Measurements from ENCODE around the gene B3GNT8.
"Not testable (repeated sequence)": the region's sequence is repeated elsewhere in the genome, so short reads cannot be mapped to it uniquely, and the experiment has no call there.

The B3GNT8 gene

DNA sequence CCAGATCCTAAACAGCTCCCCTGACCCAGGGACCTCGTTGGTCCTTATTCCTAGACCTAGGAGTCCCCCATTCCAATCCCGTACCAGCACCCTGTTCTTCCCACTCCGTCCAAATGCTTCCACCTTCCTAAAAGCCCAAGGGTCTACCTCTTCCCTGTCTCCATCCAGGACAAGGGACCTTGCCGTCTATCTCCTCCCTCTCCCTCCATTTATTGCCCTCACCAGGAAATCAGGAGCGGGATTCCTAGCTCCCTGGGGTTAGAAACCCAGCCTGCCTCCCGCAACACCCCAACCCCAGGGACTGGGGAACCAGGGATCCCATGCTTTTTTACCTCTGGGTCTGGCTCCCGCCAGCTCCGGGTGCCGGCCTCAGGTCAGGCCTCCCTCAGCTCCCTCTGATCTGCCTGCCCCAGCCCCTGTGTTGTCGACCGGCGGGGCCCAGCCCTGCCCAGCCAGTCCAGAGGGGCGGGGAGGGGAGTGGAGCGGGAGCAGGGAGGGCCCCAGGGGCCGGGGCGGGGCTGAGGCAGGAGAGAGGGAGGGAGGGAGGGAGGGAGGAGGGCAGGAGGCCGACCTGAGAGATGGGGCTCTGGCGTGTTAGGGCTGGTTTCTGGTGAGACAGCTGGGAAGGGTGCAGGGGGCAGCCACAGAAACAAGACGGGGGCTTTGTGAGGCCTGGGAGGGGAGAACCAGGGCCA, at the start of gene B3GNT8:
Gene B3GNT8 (minus strand): TSS at position 423 of the 695 bp plus-strand sequence. CDS start 596 bp downstream, outside the sequence.
- H3K4me3 ChIP-seq (ENCODE audit: insufficient read length, low read depth) = peak within 1 kb of the TSS; percentile 45
- TF ChIP-seq ZNF274 (IDR thresholded peaks at IDR 0.05; ENCODE audit: low read depth, low read length) = no peak
- TF ChIP-seq YY1 (IDR thresholded peaks at IDR 0.05; ENCODE audit: insufficient read depth, insufficient read length) = no peak
- no peak for TF ChIP-seq SUZ12 (IDR thresholded peaks at IDR 0.05; ENCODE audit: extremely low read depth, insufficient read depth, insufficient read length)
- no peaks in the 10 kb centered on the region for H3K27me3 ChIP-seq (ENCODE audit: insufficient read depth, insufficient read length)
- H3K9ac ChIP-seq (ENCODE audit: insufficient read length, low read depth) = peak within 1 kb of the TSS; percentile 76
- peaks cover 44% of the 10 kb centered on the region for H3K36me3 ChIP-seq (ENCODE audit: insufficient read depth, insufficient read length, low read length)
- peak; percentile 69 for DNase-seq (ENCODE audit: low read depth, low spot score)
- peaks cover 8% of the 10 kb centered on the region for H3K4me1 ChIP-seq (ENCODE audit: insufficient read depth, insufficient read length)
- H3K9me3 ChIP-seq (ENCODE audit: insufficient read depth, low read length) = no peaks in the 10 kb centered on the region

- TF ChIP-seq SUZ12 (IDR thresholded peaks at IDR 0.05; ENCODE audit: extremely low read depth, insufficient read depth, insufficient read length) (no peak), ZNF274 (IDR thresholded peaks at IDR 0.05; ENCODE audit: low read depth, low read length) (no peak), YY1 (IDR thresholded peaks at IDR 0.05; ENCODE audit: insufficient read depth, insufficient read length) (no peak)
- no peaks in the 10 kb centered on the region for H3K36me3 ChIP-seq (ENCODE audit: insufficient read depth, insufficient read length, low read length)
- H3K27me3 ChIP-seq (ENCODE audit: insufficient read depth, insufficient read length) = peaks cover 94% of the 10 kb centered on the region
- no peaks in the 10 kb centered on the region for H3K9me3 ChIP-seq (ENCODE audit: insufficient read depth, low read length)
- DNase-seq (ENCODE audit: low read depth, low spot score) = no peak
- H3K9ac ChIP-seq (ENCODE audit: insufficient read length, low read depth) = no peak overlapping the region
- H3K4me3 ChIP-seq (ENCODE audit: insufficient read length, low read depth) = no peak overlapping the region
- H3K4me1 ChIP-seq (ENCODE audit: insufficient read depth, insufficient read length) = no peaks in the 10 kb centered on the region
Observed at GRCh38 chr19:41476583-41476982, 49.4 kb upstream of the B3GNT8 start.

GRCh38 chr19:41463257-41464256, 36.4 kb upstream of the B3GNT8 start:
- not testable (repeated sequence) for DNase-seq (ENCODE audit: low read depth, low spot score)

GRCh38 chr19:41462497-41462896, 35.3 kb upstream of the B3GNT8 start:
- no peak for TF ChIP-seq SUZ12 (IDR thresholded peaks at IDR 0.05; ENCODE audit: extremely low read depth, insufficient read depth, insufficient read length)
- no peak for TF ChIP-seq YY1 (IDR thresholded peaks at IDR 0.05; ENCODE audit: insufficient read depth, insufficient read length)
- TF ChIP-seq ZNF274 (IDR thresholded peaks at IDR 0.05; ENCODE audit: low read depth, low read length) = no peak
- DNase-seq (ENCODE audit: low read depth, low spot score) = no peak
- no peaks in the 10 kb centered on the region for H3K4me1 ChIP-seq (ENCODE audit: insufficient read depth, insufficient read length)
- H3K27me3 ChIP-seq (ENCODE audit: insufficient read depth, insufficient read length) = peaks cover 94% of the 10 kb centered on the region
- H3K9ac ChIP-seq (ENCODE audit: insufficient read length, low read depth) = no peak overlapping the region
- H3K36me3 ChIP-seq (ENCODE audit: insufficient read depth, insufficient read length, low read length) = no peaks in the 10 kb centered on the region
- no peak overlapping the region for H3K4me3 ChIP-seq (ENCODE audit: insufficient read length, low read depth)
- peaks cover 5% of the 10 kb centered on the region; the same call in 1 of the 2 replicates for H3K9me3 ChIP-seq (ENCODE audit: insufficient read depth, low read length)

More at GRCh38 chr19:41463257-41464256, 36.4 kb upstream of the B3GNT8 start:
- H3K27me3 ChIP-seq (ENCODE audit: insufficient read depth, insufficient read length) = peaks cover 94% of the 10 kb centered on the region
- not testable (repeated sequence) for H3K9me3 ChIP-seq (ENCODE audit: insufficient read depth, low read length); H3K4me3 ChIP-seq (ENCODE audit: insufficient read length, low read depth); H3K36me3 ChIP-seq (ENCODE audit: insufficient read depth, insufficient read length, low read length); H3K9ac ChIP-seq (ENCODE audit: insufficient read length, low read depth); H3K4me1 ChIP-seq (ENCODE audit: insufficient read depth, insufficient read length)

GRCh38 chr19:41457241-41457640, 30.1 kb upstream of the B3GNT8 start:
- DNase-seq (ENCODE audit: low read depth, low spot score) = no peak
- Histone ChIP-seq H3K4me1 (ENCODE audit: insufficient read depth, insufficient read length) (no peaks in the 10 kb centered on the region), H3K36me3 (ENCODE audit: insufficient read depth, insufficient read length, low read length) (no peaks in the 10 kb centered on the region), H3K9me3 (ENCODE audit: insufficient read depth, low read length) (0 out of 2 replicates have a peak, but pooled peaks cover 4% of the 10 kb centered on the region), H3K9ac (ENCODE audit: insufficient read length, low read depth) (no peak overlapping the region), H3K27me3 (ENCODE audit: insufficient read depth, insufficient read length) (peaks cover 94% of the 10 kb centered on the region), H3K4me3 (ENCODE audit: insufficient read length, low read depth) (no peak overlapping the region)
- no peak for TF ChIP-seq YY1 (IDR thresholded peaks at IDR 0.05; ENCODE audit: insufficient read depth, insufficient read length)
- no peak for TF ChIP-seq SUZ12 (IDR thresholded peaks at IDR 0.05; ENCODE audit: extremely low read depth, insufficient read depth, insufficient read length)
- no peak for TF ChIP-seq ZNF274 (IDR thresholded peaks at IDR 0.05; ENCODE audit: low read depth, low read length)

DNA sequence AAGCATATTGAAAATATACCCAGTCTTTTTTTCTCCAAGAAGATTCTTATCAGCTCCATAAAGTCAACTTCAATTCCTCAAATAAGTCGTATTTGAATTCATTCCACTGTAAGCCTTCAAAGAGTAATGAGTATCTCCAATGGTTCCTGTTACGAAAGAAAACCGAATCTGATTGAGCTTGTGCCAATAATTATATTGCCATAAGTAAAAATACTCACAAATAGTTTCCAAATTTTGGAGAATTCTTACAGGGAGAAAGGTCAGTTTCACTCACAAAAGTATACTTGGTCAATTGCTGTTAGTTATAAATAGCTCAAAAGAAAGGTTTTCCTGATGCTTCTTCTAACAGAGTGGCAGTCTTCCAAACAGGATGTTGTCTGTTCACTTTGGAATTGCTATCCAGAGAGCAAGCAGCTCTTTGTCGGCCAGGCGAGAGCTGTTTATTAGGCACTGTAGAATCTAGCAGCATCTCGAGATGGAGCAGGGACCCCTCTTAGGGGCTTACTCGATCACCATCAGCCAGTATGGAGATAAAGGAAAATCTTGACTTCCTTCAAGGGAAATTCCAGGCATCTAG, 29.3 kb upstream of the B3GNT8 start:
- Histone ChIP-seq H3K4me3 (ENCODE audit: insufficient read length, low read depth) (no peak overlapping the region), H3K9me3 (ENCODE audit: insufficient read depth, low read length) (no peaks in the 10 kb centered on the region), H3K27me3 (ENCODE audit: insufficient read depth, insufficient read length) (peaks cover 90% of the 10 kb centered on the region), H3K36me3 (ENCODE audit: insufficient read depth, insufficient read length, low read length) (no peaks in the 10 kb centered on the region), H3K4me1 (ENCODE audit: insufficient read depth, insufficient read length) (no peaks in the 10 kb centered on the region), H3K9ac (ENCODE audit: insufficient read length, low read depth) (no peak overlapping the region)
- TF ChIP-seq YY1 (IDR thresholded peaks at IDR 0.05; ENCODE audit: insufficient read depth, insufficient read length) (no peak), SUZ12 (IDR thresholded peaks at IDR 0.05; ENCODE audit: extremely low read depth, insufficient read depth, insufficient read length) (no peak), ZNF274 (IDR thresholded peaks at IDR 0.05; ENCODE audit: low read depth, low read length) (no peak)
- DNase-seq (ENCODE audit: low read depth, low spot score) = no peak

DNA sequence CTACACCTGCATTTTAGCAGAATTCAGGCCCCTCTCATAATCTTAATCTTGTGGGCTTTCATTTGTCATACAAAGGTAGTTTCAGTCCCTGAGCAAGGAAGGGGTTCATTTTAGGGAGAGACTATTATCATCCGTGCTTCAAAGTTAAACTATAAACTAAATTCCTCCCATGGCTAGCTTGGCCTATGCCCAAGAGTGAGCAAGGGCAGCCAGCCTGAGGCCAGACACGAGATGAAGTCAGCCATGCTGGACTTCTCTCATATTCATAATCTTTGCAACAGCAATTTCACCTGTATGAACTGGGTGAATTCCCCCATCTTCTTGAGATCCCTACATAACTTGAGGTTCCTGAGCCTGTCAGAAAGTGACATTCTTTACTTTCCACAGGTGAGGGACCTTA, 28.8 kb upstream of the B3GNT8 start:
- H3K4me1 ChIP-seq (ENCODE audit: insufficient read depth, insufficient read length) = no peaks in the 10 kb centered on the region
- no peaks in the 10 kb centered on the region for H3K36me3 ChIP-seq (ENCODE audit: insufficient read depth, insufficient read length, low read length)
- peaks cover 90% of the 10 kb centered on the region for H3K27me3 ChIP-seq (ENCODE audit: insufficient read depth, insufficient read length)
- no peak overlapping the region for H3K4me3 ChIP-seq (ENCODE audit: insufficient read length, low read depth)
- no peak overlapping the region for H3K9ac ChIP-seq (ENCODE audit: insufficient read length, low read depth)
- no peak for DNase-seq (ENCODE audit: low read depth, low spot score)
- no peak for TF ChIP-seq SUZ12 (IDR thresholded peaks at IDR 0.05; ENCODE audit: extremely low read depth, insufficient read depth, insufficient read length)
- no peak for TF ChIP-seq ZNF274 (IDR thresholded peaks at IDR 0.05; ENCODE audit: low read depth, low read length)
- TF ChIP-seq YY1 (IDR thresholded peaks at IDR 0.05; ENCODE audit: insufficient read depth, insufficient read length) = no peak
- no peaks in the 10 kb centered on the region for H3K9me3 ChIP-seq (ENCODE audit: insufficient read depth, low read length)

Measured in NT2/D1 (cell line).